Liver (tissue), 9 donors: Measurements from ENCODE around the gene PTGIS. TPM values are rescaled to one million over a fixed set of nuclear protein-coding genes. Genes with fewer than 3 reads are reported as not detected.

Experiments
- DNase-seq: peaks from one replicate; pipeline ENCODE4 v3.0.0-alpha.2; 2017; ENCODE audit warnings: low spot score
- H3K27ac ChIP-seq, 2 donors: one replicate each; pipeline ENCODE4 v1.7.0; 2013; ENCODE audit warnings: inconsistent platforms in 2 of 2, low read length in 2 of 2, control low read depth in 1 of 2, low read depth in 1 of 2, mild to moderate bottlenecking in 1 of 2
- H3K27me3 ChIP-seq, 4 donors: one replicate each; pipeline versions ENCODE4 v1.6.1 to v1.7.0; 2013; ENCODE audit warnings: low read length in 3 of 4, inconsistent platforms in 1 of 4, mild to moderate bottlenecking in 1 of 4, moderate library complexity in 1 of 4; ENCODE audit not compliant: control insufficient read depth in 4 of 4, insufficient read depth in 4 of 4
- H3K36me3 ChIP-seq, 4 donors: one replicate each; pipeline versions ENCODE4 v1.6.1 to v1.7.0; 2013; ENCODE audit warnings: low read length in 3 of 4, mild to moderate bottlenecking in 3 of 4, low read depth in 1 of 4, moderate library complexity in 1 of 4; ENCODE audit not compliant: control insufficient read depth in 4 of 4, insufficient read depth in 3 of 4
- H3K4me1 ChIP-seq, 4 donors: one replicate each; pipeline versions ENCODE4 v1.6.1 to v1.7.0; 2013; ENCODE audit warnings: low read length in 3 of 4, mild to moderate bottlenecking in 3 of 4, moderate library complexity in 1 of 4; ENCODE audit not compliant: control insufficient read depth in 4 of 4, insufficient read depth in 4 of 4
- H3K4me3 ChIP-seq, 3 donors: one replicate each; pipeline versions ENCODE4 v1.6.1 to v1.7.0; 2013; ENCODE audit warnings: low read length in 3 of 3, control low read depth in 1 of 3, low read depth in 1 of 3, mild to moderate bottlenecking in 1 of 3
- H3K9ac ChIP-seq, 2 donors: one replicate each; pipeline ENCODE4 v1.7.0; 2013; ENCODE audit warnings: low read length in 2 of 2, mild to moderate bottlenecking in 2 of 2, moderate library complexity in 2 of 2, control low read depth in 1 of 2, low read depth in 1 of 2
- H3K9me3 ChIP-seq, 4 donors: one replicate each; pipeline versions ENCODE4 v1.6.1 to v1.7.0; 2013; ENCODE audit warnings: low read length in 3 of 4; ENCODE audit not compliant: control insufficient read depth in 4 of 4
- EGR1 ChIP-seq, 2 donors: IDR thresholded peaks; 2 replicates each; pipeline ENCODE4 v1.6.1; 2016 to 2018; ENCODE audit warnings: antibody characterized with exemption in 2 of 2, low read depth in 2 of 2
- FOXA2 ChIP-seq: IDR thresholded peaks from 2 replicates; pipeline ENCODE4 v1.6.1; 2016; ENCODE audit warnings: antibody characterized with exemption
- GABPA ChIP-seq, 2 donors: IDR thresholded peaks in 1 of 2; conservative IDR thresholded peaks in 1 of 2; 2 replicates each; pipeline ENCODE4 v1.6.1; 2016; ENCODE audit warnings: antibody characterized with exemption in 2 of 2, mild to moderate bottlenecking in 1 of 2, moderate library complexity in 1 of 2
- HNF4A ChIP-seq, 2 donors: conservative IDR thresholded peaks; 2 replicates each; pipeline ENCODE4 v1.6.1; 2016; ENCODE audit warnings: antibody characterized with exemption in 2 of 2, mild to moderate bottlenecking in 2 of 2
- HNF4G ChIP-seq: IDR thresholded peaks from 2 replicates; pipeline ENCODE4 v1.6.1; 2016; ENCODE audit warnings: antibody characterized with exemption
- JUND ChIP-seq, 2 donors: IDR thresholded peaks; 2 replicates each; pipeline ENCODE4 v1.6.1; 2016; ENCODE audit warnings: antibody characterized with exemption in 2 of 2
- NR2F2 ChIP-seq: IDR thresholded peaks from 2 replicates; pipeline ENCODE4 v1.6.1; 2016; ENCODE audit warnings: antibody characterized with exemption
- RAD21 ChIP-seq, 2 donors: IDR thresholded peaks; 2 replicates each; pipeline ENCODE4 v1.6.1; 2016; ENCODE audit warnings: antibody characterized with exemption in 2 of 2, mild to moderate bottlenecking in 2 of 2
- TAF1 ChIP-seq: conservative IDR thresholded peaks from 2 replicates; pipeline ENCODE4 v1.6.1; 2016; ENCODE audit warnings: antibody characterized with exemption, mild to moderate bottlenecking
- YY1 ChIP-seq: IDR thresholded peaks from 2 replicates; pipeline ENCODE4 v1.6.1; 2016; ENCODE audit warnings: antibody characterized with exemption, mild to moderate bottlenecking
- WGBS: extraction: QIAGEN DNeasy Blood & Tissue Kit; methylation state at CpG from one replicate; pipeline ENCODE4 v1.1.7; 2013; 5-methylcytosine and 5-hydroxymethylcytosine counted together
- polyA plus RNA-seq, 2 donors: library from polyadenylated mRNA; stranded (reverse) in 1 of 2; unstranded in 1 of 2; fragments of 200-250 nt in 1 of 2; fragments of >200 nt in 1 of 2; fragmentation: Nextera tagmentation in 1 of 2; extraction: Ambion mirVana in 1 of 2; gene quantifications; one replicate each; pipeline versions ENCODE4 v1.2.1 to v1.2.3, GENCODE V29; 2013 to 2015
- total RNA-seq, 2 donors: library from RNA; depleted of rRNA; stranded (reverse); fragments of >200 nt; gene quantifications; one replicate each; pipeline ENCODE4 v1.2.3, GENCODE V29; 2014
- TF ChIP-seq, protein P1 (sequence below): IDR thresholded peaks from 2 replicates; pipeline ENCODE4 v1.6.1; 2016; ENCODE audit warnings: antibody characterized with exemption
- TF ChIP-seq, protein P2 (sequence below): IDR thresholded peaks from 2 replicates; pipeline ENCODE4 v1.6.1; 2016; ENCODE audit warnings: antibody characterized with exemption
- TF ChIP-seq, protein P3 (sequence below): IDR thresholded peaks from 2 replicates; pipeline ENCODE4 v1.6.1; 2016; ENCODE audit warnings: antibody characterized with exemption, mild to moderate bottlenecking
- TF ChIP-seq, protein P4 (sequence below): IDR thresholded peaks from 2 replicates; pipeline ENCODE4 v1.6.1; 2016; ENCODE audit warnings: antibody characterized with exemption
- donor health status: healthy.
- donor health status: healthy.
- donor health status: healthy.
- donor health status: healthy.
- donor health status: healthy.

The PTGIS gene
- total and polyA plus RNA-seq, 4 donors, result 2.2 to 6.3 (median 3.8) TPM

DNA sequence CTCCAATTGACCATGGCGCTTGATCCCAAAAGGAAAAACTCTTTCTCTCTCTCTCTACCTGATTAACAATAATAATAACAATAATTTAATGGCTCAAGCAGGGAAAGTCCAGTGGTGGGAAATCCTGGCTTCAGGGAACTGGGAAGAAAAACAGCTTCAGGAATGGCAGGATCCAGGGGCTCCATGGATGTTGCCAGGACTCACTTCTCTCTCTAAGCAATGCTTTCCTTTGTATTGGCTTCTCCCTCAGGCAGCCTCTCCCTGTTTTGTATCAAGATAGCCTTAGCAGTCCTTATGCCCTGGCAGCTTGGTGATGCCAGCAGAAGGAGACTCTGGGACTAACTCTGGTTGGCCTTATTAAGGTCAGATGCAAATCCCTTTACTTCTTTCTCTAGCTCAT is 13.5 kb upstream of the PTGIS start:
- 95% methylated on average over 1 of the region's 1 CpG for WGBS
- Histone ChIP-seq H3K9ac (no peak overlapping the region), H3K4me3 (no peak overlapping the region), H3K27ac (no peak overlapping the region), H3K9me3 (peaks cover 0 to 3% (median under 1%) of the 10 kb centered on the region in 4 donors), H3K36me3 (no peaks in the 10 kb centered on the region), H3K27me3 (no peaks in the 10 kb centered on the region), H3K4me1 (peaks cover 15 to 24% (median 22%) of the 10 kb centered on the region in 4 donors)
- DNase-seq, result no peak
- TF ChIP-seq TAF1 (no peak), GABPA (IDR thresholded peaks at IDR 0.05 in 1 of 2, conservative IDR thresholded peaks at IDR 0.05 in 1 of 2) (no peak), JUND (IDR thresholded peaks at IDR 0.05) (no peak), EGR1 (IDR thresholded peaks at IDR 0.05; ENCODE audit: low read depth in 2 of 2) (no peak)
- TF ChIP-seq, protein P1, sequence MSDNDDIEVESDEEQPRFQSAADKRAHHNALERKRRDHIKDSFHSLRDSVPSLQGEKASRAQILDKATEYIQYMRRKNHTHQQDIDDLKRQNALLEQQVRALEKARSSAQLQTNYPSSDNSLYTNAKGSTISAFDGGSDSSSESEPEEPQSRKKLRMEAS, result no peak

DNA sequence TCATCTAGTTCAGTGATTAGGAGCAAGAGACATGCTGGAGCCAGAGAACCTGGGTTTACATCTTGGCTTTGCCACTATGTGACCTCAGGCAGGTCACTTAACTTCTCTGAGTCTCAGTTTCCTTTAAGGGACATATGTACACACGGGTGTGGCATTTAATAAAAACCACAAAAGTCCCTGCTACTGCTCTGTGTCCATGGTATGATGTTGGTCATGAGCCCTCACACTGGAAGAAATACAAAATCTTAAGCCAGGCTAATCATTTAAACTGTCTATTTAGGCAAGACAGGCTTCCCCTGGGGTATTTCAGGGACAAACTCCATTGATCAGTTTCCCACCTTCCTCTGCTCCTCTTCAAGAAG is 12.9 kb upstream of the PTGIS start:
- TF ChIP-seq HNF4G, result no peak
- TF ChIP-seq, protein P1, result no peak
- no peak for TF ChIP-seq FOXA2
- no peak for TF ChIP-seq NR2F2
- TF ChIP-seq GABPA (IDR thresholded peaks at IDR 0.05 in 1 of 2, conservative IDR thresholded peaks at IDR 0.05 in 1 of 2), result no peak
- no peak for TF ChIP-seq YY1
- TF ChIP-seq, protein P2, sequence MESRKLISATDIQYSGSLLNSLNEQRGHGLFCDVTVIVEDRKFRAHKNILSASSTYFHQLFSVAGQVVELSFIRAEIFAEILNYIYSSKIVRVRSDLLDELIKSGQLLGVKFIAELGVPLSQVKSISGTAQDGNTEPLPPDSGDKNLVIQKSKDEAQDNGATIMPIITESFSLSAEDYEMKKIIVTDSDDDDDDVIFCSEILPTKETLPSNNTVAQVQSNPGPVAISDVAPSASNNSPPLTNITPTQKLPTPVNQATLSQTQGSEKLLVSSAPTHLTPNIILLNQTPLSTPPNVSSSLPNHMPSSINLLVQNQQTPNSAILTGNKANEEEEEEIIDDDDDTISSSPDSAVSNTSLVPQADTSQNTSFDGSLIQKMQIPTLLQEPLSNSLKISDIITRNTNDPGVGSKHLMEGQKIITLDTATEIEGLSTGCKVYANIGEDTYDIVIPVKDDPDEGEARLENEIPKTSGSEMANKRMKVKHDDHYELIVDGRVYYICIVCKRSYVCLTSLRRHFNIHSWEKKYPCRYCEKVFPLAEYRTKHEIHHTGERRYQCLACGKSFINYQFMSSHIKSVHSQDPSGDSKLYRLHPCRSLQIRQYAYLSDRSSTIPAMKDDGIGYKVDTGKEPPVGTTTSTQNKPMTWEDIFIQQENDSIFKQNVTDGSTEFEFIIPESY, result no peak
- TF ChIP-seq RAD21 (IDR thresholded peaks at IDR 0.05), result no peak
- TF ChIP-seq, protein P3, sequence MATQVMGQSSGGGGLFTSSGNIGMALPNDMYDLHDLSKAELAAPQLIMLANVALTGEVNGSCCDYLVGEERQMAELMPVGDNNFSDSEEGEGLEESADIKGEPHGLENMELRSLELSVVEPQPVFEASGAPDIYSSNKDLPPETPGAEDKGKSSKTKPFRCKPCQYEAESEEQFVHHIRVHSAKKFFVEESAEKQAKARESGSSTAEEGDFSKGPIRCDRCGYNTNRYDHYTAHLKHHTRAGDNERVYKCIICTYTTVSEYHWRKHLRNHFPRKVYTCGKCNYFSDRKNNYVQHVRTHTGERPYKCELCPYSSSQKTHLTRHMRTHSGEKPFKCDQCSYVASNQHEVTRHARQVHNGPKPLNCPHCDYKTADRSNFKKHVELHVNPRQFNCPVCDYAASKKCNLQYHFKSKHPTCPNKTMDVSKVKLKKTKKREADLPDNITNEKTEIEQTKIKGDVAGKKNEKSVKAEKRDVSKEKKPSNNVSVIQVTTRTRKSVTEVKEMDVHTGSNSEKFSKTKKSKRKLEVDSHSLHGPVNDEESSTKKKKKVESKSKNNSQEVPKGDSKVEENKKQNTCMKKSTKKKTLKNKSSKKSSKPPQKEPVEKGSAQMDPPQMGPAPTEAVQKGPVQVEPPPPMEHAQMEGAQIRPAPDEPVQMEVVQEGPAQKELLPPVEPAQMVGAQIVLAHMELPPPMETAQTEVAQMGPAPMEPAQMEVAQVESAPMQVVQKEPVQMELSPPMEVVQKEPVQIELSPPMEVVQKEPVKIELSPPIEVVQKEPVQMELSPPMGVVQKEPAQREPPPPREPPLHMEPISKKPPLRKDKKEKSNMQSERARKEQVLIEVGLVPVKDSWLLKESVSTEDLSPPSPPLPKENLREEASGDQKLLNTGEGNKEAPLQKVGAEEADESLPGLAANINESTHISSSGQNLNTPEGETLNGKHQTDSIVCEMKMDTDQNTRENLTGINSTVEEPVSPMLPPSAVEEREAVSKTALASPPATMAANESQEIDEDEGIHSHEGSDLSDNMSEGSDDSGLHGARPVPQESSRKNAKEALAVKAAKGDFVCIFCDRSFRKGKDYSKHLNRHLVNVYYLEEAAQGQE, result no peak
- TF ChIP-seq, protein P4, sequence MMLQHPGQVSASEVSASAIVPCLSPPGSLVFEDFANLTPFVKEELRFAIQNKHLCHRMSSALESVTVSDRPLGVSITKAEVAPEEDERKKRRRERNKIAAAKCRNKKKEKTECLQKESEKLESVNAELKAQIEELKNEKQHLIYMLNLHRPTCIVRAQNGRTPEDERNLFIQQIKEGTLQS, result no peak
- TF ChIP-seq HNF4A (conservative IDR thresholded peaks at IDR 0.05), result no peak
- H3K27me3 ChIP-seq, result no peaks in the 10 kb centered on the region
- H3K27ac ChIP-seq, result no peak overlapping the region
- DNase-seq, result no peak
- no peaks in the 10 kb centered on the region for H3K36me3 ChIP-seq
- peaks cover 0 to 3% (median under 1%) of the 10 kb centered on the region in 4 donors for H3K9me3 ChIP-seq
- H3K4me3 ChIP-seq, result no peak overlapping the region
- H3K9ac ChIP-seq, result no peak overlapping the region
- 62% methylated on average over 1 of the region's 1 CpG for WGBS
- H3K4me1 ChIP-seq, result peaks cover 14 to 24% (median 22%) of the 10 kb centered on the region in 4 donors
